A673 (cell line): ENCODE data around the gene EIPR1.

ENCODE experiments used
- CTCF ChIP-seq: fragments of 300-800, 200-600 bp; sonication (generic); conservative IDR thresholded peaks from 2 replicates; pipeline ENCODE4 v1.5.1; 2017; ENCODE audit warnings: low read depth, mild to moderate bottlenecking, antibody characterized with exemption, low read length, moderate library complexity, mixed read lengths
- EZH2 ChIP-seq: fragments of 200-600 bp; sonication (generic); IDR thresholded peaks from 2 replicates; pipeline ENCODE4 v1.6.1; 2017; ENCODE audit warnings: borderline replicate concordance, low read depth, mild to moderate bottlenecking, mixed read lengths, antibody characterized with exemption, low read length; ENCODE audit not compliant: poor library complexity, severe bottlenecking

GRCh38 chr2:3176071-3176868, 201.3 kb downstream of the EIPR1 start:
- TF ChIP-seq CTCF: no peak
- TF ChIP-seq EZH2: no peak
